ENCODE data around the gene PIAS2. TPM values are rescaled to one million over a fixed set of nuclear protein-coding genes. Genes with fewer than 3 reads are reported as not detected.

Gene PIAS2
- polyA plus RNA-seq, 1 experiment: 5.6 TPM

DNA sequence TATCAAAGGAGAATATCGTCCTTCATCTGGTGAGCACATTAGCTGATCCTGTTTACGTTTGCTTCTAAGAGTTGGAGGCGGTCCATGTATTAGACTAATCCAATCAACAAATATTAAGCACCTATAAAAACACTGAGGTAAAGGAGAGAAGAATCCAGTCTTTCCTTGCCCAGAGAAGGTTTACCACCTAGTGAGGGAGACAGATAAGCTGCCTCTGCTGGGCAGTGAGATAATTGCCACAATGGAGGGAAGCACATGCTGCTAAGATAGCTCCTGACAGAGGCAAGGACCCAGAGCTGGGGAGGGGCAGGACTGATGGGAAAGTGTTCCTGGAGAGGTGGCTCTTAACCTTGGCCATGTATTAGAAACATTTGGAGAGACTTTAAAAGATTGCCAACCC is 123.7 kb downstream of the PIAS2 start:
- ChIA-PET CTCF (interaction anchor here (0.6 to 2.5 kb wide), 4 partner anchors 21 to 239 kb away, joined by 3 to 5 read pairs (median 3); no protein-coding TSS in a partner anchor), POLR2A (no interaction called here)
- DNase-seq (ENCODE audit: low read depth): no peak
- TF ChIP-seq, protein P1, sequence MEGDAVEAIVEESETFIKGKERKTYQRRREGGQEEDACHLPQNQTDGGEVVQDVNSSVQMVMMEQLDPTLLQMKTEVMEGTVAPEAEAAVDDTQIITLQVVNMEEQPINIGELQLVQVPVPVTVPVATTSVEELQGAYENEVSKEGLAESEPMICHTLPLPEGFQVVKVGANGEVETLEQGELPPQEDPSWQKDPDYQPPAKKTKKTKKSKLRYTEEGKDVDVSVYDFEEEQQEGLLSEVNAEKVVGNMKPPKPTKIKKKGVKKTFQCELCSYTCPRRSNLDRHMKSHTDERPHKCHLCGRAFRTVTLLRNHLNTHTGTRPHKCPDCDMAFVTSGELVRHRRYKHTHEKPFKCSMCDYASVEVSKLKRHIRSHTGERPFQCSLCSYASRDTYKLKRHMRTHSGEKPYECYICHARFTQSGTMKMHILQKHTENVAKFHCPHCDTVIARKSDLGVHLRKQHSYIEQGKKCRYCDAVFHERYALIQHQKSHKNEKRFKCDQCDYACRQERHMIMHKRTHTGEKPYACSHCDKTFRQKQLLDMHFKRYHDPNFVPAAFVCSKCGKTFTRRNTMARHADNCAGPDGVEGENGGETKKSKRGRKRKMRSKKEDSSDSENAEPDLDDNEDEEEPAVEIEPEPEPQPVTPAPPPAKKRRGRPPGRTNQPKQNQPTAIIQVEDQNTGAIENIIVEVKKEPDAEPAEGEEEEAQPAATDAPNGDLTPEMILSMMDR (IDR thresholded peaks at IDR 0.05; ENCODE audit: insufficient read depth, low read depth, low read length): no peak; the same call in 1 of the 2 replicates
- Histone ChIP-seq H3K36me3 (ENCODE audit: control insufficient read depth, insufficient read depth, low read length) (no peaks in the 10 kb centered on the region), H3K27me3 (ENCODE audit: control insufficient read depth, insufficient read depth, low read length) (no peaks in the 10 kb centered on the region), H3K4me3 (ENCODE audit: low read depth, low read length) (no peak overlapping the region)

DNA sequence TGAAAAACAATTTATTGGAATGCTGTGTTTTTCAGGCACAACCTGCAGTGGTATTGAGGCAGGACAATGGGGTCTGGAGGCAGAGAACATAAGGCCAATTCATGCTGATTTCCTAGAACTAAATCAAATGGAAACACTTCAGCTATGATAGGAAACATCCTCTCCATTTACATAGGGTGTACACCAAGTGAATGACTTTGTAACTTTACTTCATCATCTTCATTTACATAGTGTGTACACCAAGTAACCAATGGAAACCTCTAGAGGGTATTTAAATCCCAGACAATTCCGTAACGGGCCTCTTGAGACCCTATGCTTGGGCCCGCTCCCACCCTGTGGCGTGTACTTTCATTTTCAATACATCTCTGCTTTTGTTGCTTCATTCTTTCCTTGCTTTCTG is 128.2 kb downstream of the PIAS2 start:
- no peak for DNase-seq (ENCODE audit: low read depth)
- H3K27me3 ChIP-seq (ENCODE audit: control insufficient read depth, insufficient read depth, low read length): no peaks in the 10 kb centered on the region
- POLR2A ChIA-PET: no interaction called here
- no peaks in the 10 kb centered on the region for H3K36me3 ChIP-seq (ENCODE audit: control insufficient read depth, insufficient read depth, low read length)
- CTCF ChIA-PET: interaction anchor here (1.0 kb wide), 1 partner anchor 248 kb away, joined by 3 read pairs; no protein-coding TSS in a partner anchor
- TF ChIP-seq, protein P1 (IDR thresholded peaks at IDR 0.05; ENCODE audit: insufficient read depth, low read depth, low read length): no peak
- H3K4me3 ChIP-seq (ENCODE audit: low read depth, low read length): no peak overlapping the region

DNA sequence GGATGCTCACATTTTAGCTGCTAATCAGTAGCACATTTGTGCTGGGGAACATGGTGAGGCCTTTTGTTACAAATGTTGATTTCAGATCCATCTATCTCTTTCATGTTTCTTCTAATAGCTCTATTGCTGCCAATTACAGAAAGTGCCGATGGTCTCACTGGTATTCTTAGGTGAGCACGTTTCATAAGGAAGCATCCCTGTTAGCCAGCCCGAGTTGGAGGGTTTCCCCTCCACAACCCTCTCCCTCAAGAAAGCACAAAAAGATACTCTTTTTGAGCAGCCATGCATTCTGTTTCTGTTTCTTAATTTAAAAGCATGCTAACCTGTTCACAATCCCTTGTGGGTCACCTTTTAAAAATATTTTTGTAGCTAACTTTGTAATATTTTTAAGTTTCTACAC is 129.6 kb downstream of the PIAS2 start:
- POLR2A ChIA-PET: no interaction called here
- no peak for DNase-seq (ENCODE audit: low read depth)
- Histone ChIP-seq H3K4me3 (ENCODE audit: low read depth, low read length) (no peak overlapping the region), H3K27me3 (ENCODE audit: control insufficient read depth, insufficient read depth, low read length) (no peaks in the 10 kb centered on the region), H3K36me3 (ENCODE audit: control insufficient read depth, insufficient read depth, low read length) (no peaks in the 10 kb centered on the region)
- TF ChIP-seq, protein P1 (IDR thresholded peaks at IDR 0.05; ENCODE audit: insufficient read depth, low read depth, low read length): no peak
- CTCF ChIA-PET: interaction anchor here (1.4 kb wide), 1 partner anchor 28 kb away, joined by 3 read pairs; no protein-coding TSS in a partner anchor

DNA sequence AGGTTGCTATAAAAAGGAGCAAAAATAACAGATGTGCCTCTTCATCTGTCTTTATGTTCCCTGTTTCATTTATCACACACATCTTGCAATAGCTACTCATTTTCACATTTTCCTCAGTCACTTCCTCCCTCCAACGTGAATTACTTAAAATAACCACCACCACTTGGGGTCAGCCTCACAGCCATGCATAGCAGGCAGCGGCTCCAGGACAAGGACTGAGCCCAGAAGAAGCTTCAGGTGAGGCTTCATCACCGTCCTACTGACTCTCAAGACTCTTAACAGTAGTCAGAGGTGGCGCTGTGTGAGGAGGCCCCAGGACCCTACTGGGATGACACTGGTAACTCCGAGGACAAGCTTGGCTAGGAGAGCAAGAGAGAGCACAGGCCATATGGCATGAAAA is 144.9 kb downstream of the PIAS2 start:
- DNase-seq (ENCODE audit: low read depth): no peak
- Histone ChIP-seq H3K27me3 (ENCODE audit: control insufficient read depth, insufficient read depth, low read length) (peaks cover 6% of the 10 kb centered on the region; the same call in 1 of the 2 replicates), H3K36me3 (ENCODE audit: control insufficient read depth, insufficient read depth, low read length) (no peaks in the 10 kb centered on the region), H3K4me3 (ENCODE audit: low read depth, low read length) (no peak overlapping the region)
- TF ChIP-seq, protein P1 (IDR thresholded peaks at IDR 0.05; ENCODE audit: insufficient read depth, low read depth, low read length): no peak
- ChIA-PET CTCF (interaction anchor here (0.6 to 0.8 kb wide), 2 partner anchors 12 to 313 kb away, joined by 3 to 4 read pairs; no protein-coding TSS in a partner anchor), POLR2A (no interaction called here)

DNA sequence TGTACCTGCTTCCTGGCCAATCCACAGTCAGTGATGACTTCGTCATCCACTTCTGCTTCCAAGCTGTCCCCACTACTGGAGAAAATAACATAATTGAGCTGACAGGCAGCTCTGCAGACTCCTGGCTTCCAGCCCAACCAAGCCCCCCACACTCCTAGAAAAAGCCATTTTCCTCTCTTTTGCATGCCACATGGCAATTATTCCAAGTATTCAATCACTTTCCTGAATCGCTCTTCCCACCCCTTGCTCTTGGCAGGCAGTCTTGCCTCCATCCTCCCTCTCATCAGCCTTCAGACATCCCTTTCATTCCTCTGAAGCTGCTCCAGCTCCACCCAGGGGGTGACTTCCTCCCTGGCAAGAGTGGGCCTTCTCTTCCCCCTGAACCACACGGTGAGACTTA is 146.2 kb downstream of the PIAS2 start:
- CTCF ChIA-PET: interaction anchor here (0.8 kb wide), 1 partner anchor 35 kb away, joined by 3 read pairs; no protein-coding TSS in a partner anchor

More for the DNA sequence above, 146.2 kb downstream of the PIAS2 start:
- peaks cover 6% of the 10 kb centered on the region; the same call in 1 of the 2 replicates for H3K27me3 ChIP-seq (ENCODE audit: control insufficient read depth, insufficient read depth, low read length)
- TF ChIP-seq, protein P1 (IDR thresholded peaks at IDR 0.05; ENCODE audit: insufficient read depth, low read depth, low read length): no peak
- no peaks in the 10 kb centered on the region for H3K36me3 ChIP-seq (ENCODE audit: control insufficient read depth, insufficient read depth, low read length)
- POLR2A ChIA-PET: no interaction called here
- no peak overlapping the region for H3K4me3 ChIP-seq (ENCODE audit: low read depth, low read length)
- DNase-seq (ENCODE audit: low read depth): no peak
